Inflammatory macrophage treated with lipopolysaccharide for 4 hours (primary cell): ENCODE data around the gene SLC7A1.

ENCODE experiments used
- DNase-seq: peaks from one replicate; pipeline ENCODE4 v3.0.0-alpha.2; 2020

The SLC7A1 gene

GRCh38 chr13:29582171-29582570 lies 13.3 kb downstream of the SLC7A1 start:
- no peak for DNase-seq

- DNase-seq: no peak
These were observed 13.8 kb downstream of the SLC7A1 start for GRCh38 chr13:29581666-29582065.

GRCh38 chr13:29579094-29579493 lies 16.4 kb downstream of the SLC7A1 start:
- no peak for DNase-seq

- DNase-seq: no peak
These were observed 17.0 kb downstream of the SLC7A1 start for GRCh38 chr13:29578300-29579085.

GRCh38 chr13:29577136-29578051 lies 18.1 kb downstream of the SLC7A1 start:
- no peak for DNase-seq

GRCh38 chr13:29576581-29576980 lies 18.9 kb downstream of the SLC7A1 start:
- DNase-seq: no peak

- no peak for DNase-seq
These were observed 20.4 kb downstream of the SLC7A1 start for GRCh38 chr13:29575098-29575497.

- peak; percentile 44 for DNase-seq
These were observed 22.3 kb downstream of the SLC7A1 start for GRCh38 chr13:29573190-29573589.

GRCh38 chr13:29572575-29572974 lies 22.9 kb downstream of the SLC7A1 start:
- no peak for DNase-seq

GRCh38 chr13:29571876-29572570 lies 23.5 kb downstream of the SLC7A1 start:
- DNase-seq: no peak

- no peak for DNase-seq
These were observed 25.3 kb downstream of the SLC7A1 start for GRCh38 chr13:29570051-29570654.

- no peak for DNase-seq
These were observed 26.0 kb downstream of the SLC7A1 start for GRCh38 chr13:29569253-29570050.

- no peak for DNase-seq
These were observed 26.8 kb downstream of the SLC7A1 start for GRCh38 chr13:29568731-29569130.

GRCh38 chr13:29567411-29567810 lies 28.1 kb downstream of the SLC7A1 start:
- DNase-seq: no peak

- no peak for DNase-seq
These were observed 29.3 kb downstream of the SLC7A1 start for GRCh38 chr13:29566206-29566605.

GRCh38 chr13:29564818-29565217 lies 30.7 kb downstream of the SLC7A1 start:
- no peak for DNase-seq

- DNase-seq: no peak
These were observed 31.1 kb downstream of the SLC7A1 start for GRCh38 chr13:29564373-29564772.

GRCh38 chr13:29563941-29564340 lies 31.5 kb downstream of the SLC7A1 start:
- DNase-seq: no peak

- DNase-seq: no peak
These were observed 32.6 kb downstream of the SLC7A1 start for GRCh38 chr13:29562786-29563438.

- DNase-seq: no peak
These were observed 33.6 kb downstream of the SLC7A1 start for GRCh38 chr13:29561918-29562317.

GRCh38 chr13:29556742-29557141 lies 38.7 kb downstream of the SLC7A1 start:
- DNase-seq: no peak

- DNase-seq: no peak
These were observed 44.3 kb downstream of the SLC7A1 start for GRCh38 chr13:29551214-29551613.
